AG20443 (cell line): ENCODE measurements around the gene NTF4.
"Not testable (repeated sequence)": the region's sequence is repeated elsewhere in the genome, so short reads cannot be mapped to it uniquely, and the experiment has no call there.

Source experiments
- DNase-seq: peaks from one replicate; pipeline ENCODE4 v3.0.0; 2012; ENCODE audit warnings: low spot score, mixed read lengths

Gene NTF4

GRCh38 chr19:49091391-49092038 lies 26.9 kb upstream of the NTF4 start:
- DNase-seq = no peak

- DNase-seq = no peak
These were observed 21.7 kb upstream of the NTF4 start for GRCh38 chr19:49086296-49086695.

GRCh38 chr19:49085868-49086232 lies 21.2 kb upstream of the NTF4 start:
- no peak for DNase-seq

GRCh38 chr19:49085020-49085867 lies 20.6 kb upstream of the NTF4 start, which contains the start of gene SNRNP70:
Gene SNRNP70 (plus strand): TSS chr19:49085451. CDS start chr19:49086415, 964 bp downstream.
- peak; percentile 100 for DNase-seq

GRCh38 chr19:49084206-49085019 lies 19.8 kb upstream of the NTF4 start:
- no peak for DNase-seq

GRCh38 chr19:49081273-49081672 lies 16.7 kb upstream of the NTF4 start:
- DNase-seq = no peak

GRCh38 chr19:49080392-49080791 lies 15.8 kb upstream of the NTF4 start:
- DNase-seq = no peak

- not testable (repeated sequence) for DNase-seq
These were observed 10.3 kb upstream of the NTF4 start for GRCh38 chr19:49074869-49075268.

- DNase-seq = no peak
These were observed 9.1 kb upstream of the NTF4 start for GRCh38 chr19:49073514-49074378.

GRCh38 chr19:49071860-49072547 lies 7.4 kb upstream of the NTF4 start:
- DNase-seq = no peak

GRCh38 chr19:49070416-49070815 lies 5.8 kb upstream of the NTF4 start:
- DNase-seq = no peak

GRCh38 chr19:49069026-49069425 lies 4.4 kb upstream of the NTF4 start:
- no peak for DNase-seq

- DNase-seq = no peak
These were observed 2.9 kb upstream of the NTF4 start for GRCh38 chr19:49067554-49067953.

- DNase-seq = no peak
These were observed 1.4 kb upstream of the NTF4 start for GRCh38 chr19:49065905-49066512.

- DNase-seq = no peak
These were observed 489 bp downstream of the NTF4 start for GRCh38 chr19:49064029-49064629.

- DNase-seq = no peak
These were observed 3.2 kb downstream of the NTF4 start for GRCh38 chr19:49061445-49061844.

- no peak for DNase-seq
These were observed 3.6 kb downstream of the NTF4 start for GRCh38 chr19:49061000-49061399.

GRCh38 chr19:49059053-49059452 lies 5.6 kb downstream of the NTF4 start:
- peak; percentile 12 for DNase-seq

GRCh38 chr19:49058562-49058961 lies 6.1 kb downstream of the NTF4 start:
- DNase-seq = peak; percentile 64

GRCh38 chr19:49057636-49058234 lies 6.9 kb downstream of the NTF4 start, which contains the start of gene CGB7:
Gene CGB7 (minus strand): TSS chr19:49057749. CDS start chr19:49055375, 2,374 bp downstream.
- DNase-seq = peak; percentile 91
